GM12872 (cell line): ENCODE measurements around the gene BARX2.

Experiments used
- CTCF ChIP-seq: IDR thresholded peaks from 3 replicates; pipeline ENCODE4 v1.5.1; 2011; ENCODE audit warnings: low read depth, mild to moderate bottlenecking, low read length, moderate library complexity; ENCODE audit not compliant: insufficient read depth

Gene BARX2

GRCh38 chr11:129385801-129386200, 10.2 kb downstream of the BARX2 start:
- no peak for TF ChIP-seq CTCF

DNA sequence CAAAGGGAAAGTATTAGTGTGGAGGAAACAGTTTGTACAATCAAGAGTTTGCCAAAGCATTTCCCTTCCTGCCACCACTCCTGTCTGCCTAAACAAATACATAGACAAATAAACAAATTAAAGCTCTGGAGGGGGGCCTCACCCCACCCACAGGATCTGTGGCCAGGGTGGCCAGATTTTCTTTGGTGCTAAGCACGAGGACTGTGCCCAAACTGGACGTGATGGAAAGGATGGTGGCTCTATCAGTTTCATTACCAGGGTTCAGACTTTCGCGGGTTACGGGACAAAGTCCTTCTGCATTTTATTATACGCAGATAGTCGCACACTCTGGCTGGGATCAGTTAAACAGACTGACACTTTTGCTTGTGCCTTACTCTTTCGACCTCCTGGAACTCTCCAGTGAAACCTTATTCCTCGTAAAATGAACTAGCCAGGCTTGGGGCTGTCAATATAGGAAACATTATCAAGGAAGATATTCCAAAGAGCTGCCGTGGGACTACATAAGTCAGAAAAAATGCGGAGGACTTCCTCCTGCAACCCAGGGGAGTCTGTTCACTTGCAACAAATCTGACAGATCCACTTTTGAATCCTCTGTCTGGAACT, 11.2 kb downstream of the BARX2 start:
- TF ChIP-seq CTCF: no peak

DNA sequence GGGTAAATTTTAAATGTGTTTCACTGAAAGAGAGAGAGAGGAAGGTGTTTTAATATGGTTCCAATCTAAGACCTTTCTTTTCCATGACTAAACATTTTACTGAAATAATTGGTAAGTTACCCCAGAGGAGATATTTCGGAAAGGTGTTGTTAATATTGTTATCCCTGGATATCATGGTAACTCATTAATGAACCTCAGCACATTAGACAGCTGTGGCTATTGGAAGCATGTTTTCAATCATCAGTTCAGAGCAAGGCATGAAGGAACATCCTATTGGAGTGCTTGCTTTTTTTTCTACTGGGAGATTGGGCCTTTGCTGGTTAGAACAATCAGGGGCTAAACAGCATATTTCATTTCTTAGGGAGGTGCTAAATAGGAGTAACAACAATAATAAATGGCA, 11.8 kb downstream of the BARX2 start:
- no peak for TF ChIP-seq CTCF

GRCh38 chr11:129388824-129389223, 13.2 kb downstream of the BARX2 start:
- TF ChIP-seq CTCF: no peak

GRCh38 chr11:129390303-129390821, 14.7 kb downstream of the BARX2 start:
- TF ChIP-seq CTCF: no peak

DNA sequence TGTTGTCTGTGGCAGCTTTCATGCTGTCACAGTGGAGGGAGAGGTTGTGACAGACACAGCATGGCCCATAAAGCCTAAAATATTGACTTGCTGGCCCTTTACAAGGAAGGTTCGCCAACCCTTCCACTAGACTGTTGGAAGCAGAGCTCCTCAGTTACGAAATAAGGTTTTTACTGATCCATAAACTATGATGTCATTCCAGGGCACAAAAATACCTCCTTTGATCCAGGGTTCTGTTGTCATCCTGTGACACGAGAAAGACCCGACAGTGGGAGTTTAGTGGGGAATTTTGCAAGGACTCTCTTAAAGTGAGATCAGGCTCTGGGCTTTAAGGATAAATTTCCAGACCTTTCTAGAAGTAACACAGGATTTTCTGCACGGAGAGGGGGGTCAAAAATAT, 15.7 kb downstream of the BARX2 start:
- no peak for TF ChIP-seq CTCF

DNA sequence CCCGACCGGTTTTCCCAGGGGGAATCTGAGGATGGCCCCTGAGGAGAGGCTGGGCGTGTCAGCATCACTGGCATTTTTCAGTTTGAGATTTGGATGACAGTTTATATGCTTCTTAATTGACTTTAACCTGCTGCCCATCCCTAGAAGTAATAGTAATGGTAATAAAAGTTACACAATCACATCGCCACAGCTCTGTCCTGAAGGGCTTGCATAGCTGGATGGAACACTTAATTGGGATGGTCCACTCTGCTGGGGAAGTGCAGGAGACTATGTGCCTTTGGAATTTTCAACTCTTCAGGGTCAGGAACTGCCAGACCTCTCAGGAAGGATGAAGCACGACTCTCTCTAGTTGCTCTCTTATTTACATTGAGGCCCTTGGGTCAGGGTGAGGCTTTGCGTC, 16.2 kb downstream of the BARX2 start:
- no peak for TF ChIP-seq CTCF

DNA sequence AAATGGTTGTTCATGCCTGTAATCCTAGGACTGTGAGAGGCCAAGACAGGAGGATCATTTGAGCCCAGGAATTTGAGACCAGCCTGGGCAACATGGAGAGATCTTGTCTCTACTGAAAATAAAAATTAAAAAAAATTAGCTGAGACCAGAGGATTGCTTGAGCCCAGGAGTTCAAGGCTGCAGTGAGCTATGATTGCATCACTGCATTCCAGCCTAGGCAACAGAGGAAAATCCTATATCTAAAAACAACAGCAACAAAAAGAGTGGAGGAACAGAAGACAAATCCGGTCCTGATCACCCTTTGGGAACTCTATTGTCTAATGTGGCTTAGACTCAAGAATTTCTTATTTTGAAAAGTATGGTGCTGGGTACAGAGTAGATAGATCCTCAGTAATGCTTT, 17.3 kb downstream of the BARX2 start:
- no peak for TF ChIP-seq CTCF
